Neural cell (in vitro differentiated cells): ENCODE measurements around the gene TMEM125.

Experiments used
- CTCF ChIP-seq: fragments of 450-650 bp; IDR thresholded peaks from 2 replicates; pipeline ENCODE4 v1.5.1; 2014; ENCODE audit warnings: antibody characterized with exemption, mild to moderate bottlenecking, moderate library complexity; ENCODE audit not compliant: poor library complexity, severe bottlenecking
- POLR2AphosphoS5 ChIP-seq: IDR thresholded peaks from 2 replicates; pipeline ENCODE4 v1.6.1; 2012

- TF ChIP-seq POLR2AphosphoS5 (no peak), CTCF (no peak)
Measured at GRCh38 chr1:43319766-43320165, 50.0 kb downstream of the TMEM125 start.
